HG02973 (cell line): ENCODE measurements around the gene YIPF3.
A peak's percentile ranks its signal among the peaks of the same experiment; 100 is the strongest.

Experiments
- ATAC-seq: cut with Tn5 transposase; IDR thresholded peaks from one replicate; pipeline ENCODE4 v1.9.1; 2021; ENCODE audit warnings: moderate library complexity; ENCODE audit not compliant: unreplicated experiment

YIPF3 gene

GRCh38 chr6:43493833-43494232 is 22.9 kb downstream of the YIPF3 start:
- ATAC-seq: no peak

- no peak for ATAC-seq
These were observed 23.5 kb downstream of the YIPF3 start for GRCh38 chr6:43493230-43493629.

DNA sequence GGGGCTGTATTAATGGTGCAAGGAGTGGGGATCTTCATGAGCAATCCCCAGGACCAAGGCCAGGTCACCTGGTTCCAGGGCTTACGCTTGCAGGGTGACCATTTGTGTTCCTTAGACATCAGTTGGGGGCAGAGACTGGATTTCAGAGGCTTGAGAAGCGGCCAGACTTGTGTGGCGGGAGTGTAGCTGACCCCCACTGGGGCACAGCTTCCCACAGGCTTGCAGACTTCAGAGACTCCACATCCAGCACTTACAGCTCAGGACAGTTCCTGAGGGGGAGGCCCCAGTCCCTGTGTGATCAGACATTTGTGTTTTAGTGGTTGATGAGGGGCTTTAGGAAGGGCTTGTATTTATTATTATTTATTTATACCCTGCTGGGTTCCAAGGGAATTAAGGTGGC is 24.1 kb downstream of the YIPF3 start:
- no peak for ATAC-seq

GRCh38 chr6:43491750-43492661 is 24.7 kb downstream of the YIPF3 start:
- ATAC-seq: no peak

- no peak for ATAC-seq
These were observed 26.2 kb downstream of the YIPF3 start for GRCh38 chr6:43490523-43490939.

GRCh38 chr6:43489277-43490072 is 27.3 kb downstream of the YIPF3 start:
- no peak for ATAC-seq

GRCh38 chr6:43488667-43489276 is 28.0 kb downstream of the YIPF3 start:
- no peak for ATAC-seq

DNA sequence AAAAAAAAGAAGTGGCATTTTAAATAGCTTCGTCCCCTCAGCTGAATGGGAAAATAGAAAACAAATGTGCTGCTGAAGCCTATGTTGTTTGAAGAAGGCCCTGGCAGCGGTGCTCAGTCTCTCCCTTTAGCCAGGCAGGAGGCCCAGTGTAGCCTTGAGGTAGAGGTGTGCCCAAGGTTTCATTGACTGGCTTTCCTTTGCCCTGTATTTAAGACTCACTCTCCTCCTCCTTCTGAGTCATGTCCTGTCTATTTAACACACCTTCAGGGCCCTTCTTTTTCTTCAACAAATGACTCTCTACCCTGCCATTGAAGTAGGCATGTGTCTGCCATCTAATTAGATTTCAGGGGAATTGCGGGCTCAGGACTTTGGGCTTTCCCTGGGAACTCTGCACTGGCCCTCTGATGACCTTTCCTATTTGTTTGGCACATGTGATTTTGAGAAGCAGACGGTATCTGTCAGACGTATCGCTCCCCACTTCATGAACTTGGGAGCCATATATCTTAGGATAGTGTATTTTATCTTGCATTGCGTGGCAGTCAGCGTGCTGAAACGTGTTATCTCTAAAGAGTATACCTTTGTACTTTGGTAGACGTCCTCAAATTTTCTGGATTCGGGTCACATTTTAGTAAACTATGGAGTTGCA is 35.0 kb downstream of the YIPF3 start:
- ATAC-seq: no peak

GRCh38 chr6:43481075-43481474 is 35.7 kb downstream of the YIPF3 start:
- no peak for ATAC-seq

DNA sequence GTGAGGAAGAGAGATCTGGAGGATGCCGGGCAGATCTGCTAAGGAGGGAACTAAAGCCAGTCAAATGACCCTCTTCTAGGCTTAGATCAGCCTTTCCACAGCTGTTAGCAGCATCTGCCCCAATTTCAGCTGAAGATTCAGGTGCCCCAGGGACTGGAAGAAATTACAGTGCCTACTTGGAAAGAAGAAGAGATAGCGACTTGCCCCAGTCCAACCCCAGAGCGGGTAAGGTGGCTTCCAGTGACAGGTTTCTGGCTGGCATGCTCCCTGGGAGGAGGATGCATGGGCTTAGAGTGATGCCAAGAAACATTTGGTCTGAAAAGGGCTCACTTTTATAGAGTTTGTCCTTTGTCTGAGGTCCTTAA is 38.7 kb downstream of the YIPF3 start:
- ATAC-seq: no peak

DNA sequence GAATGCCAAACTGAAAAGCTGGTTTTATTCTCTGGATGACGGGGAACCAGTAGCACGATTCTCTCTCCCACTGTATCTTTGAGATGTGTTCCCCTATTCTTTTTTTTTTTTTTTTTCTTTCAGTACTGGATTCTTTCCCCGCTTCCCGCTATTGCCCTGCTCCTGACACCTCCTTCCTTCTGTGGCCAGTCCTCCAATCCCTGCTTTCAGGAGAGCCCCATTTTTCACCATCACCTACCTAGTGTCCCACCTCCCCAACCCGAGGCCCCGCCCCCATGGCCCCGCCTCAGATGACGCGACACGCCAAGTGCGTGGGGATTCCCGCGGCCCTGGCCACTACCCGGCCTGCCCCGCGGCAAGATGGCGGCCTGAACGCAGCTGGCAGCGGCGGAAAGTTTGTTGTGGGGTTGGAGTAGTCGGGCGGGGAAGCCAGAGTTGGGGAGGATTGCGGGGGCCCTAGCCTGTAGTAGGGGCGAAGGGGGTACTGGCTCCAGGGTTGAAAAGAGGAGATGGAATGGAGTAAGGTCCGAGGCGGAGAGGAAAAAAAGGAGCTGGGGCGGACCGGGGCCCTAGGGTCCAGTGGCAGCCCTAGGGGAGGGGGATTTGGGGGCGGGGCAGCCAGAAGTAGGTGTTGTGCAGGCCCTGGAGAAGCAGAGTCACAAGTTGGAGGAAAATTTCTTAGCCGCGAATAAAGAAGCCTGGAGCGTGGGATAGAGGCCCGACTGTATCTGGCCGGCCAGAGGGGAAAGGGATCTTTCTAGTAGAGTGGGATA is 39.3 kb downstream of the YIPF3 start, which contains the start of gene TJAP1:
Gene TJAP1, plus strand, starts transcription at position 336 of the 773 bp plus-strand sequence. CDS start 21,432 bp downstream, outside the sequence.
- ATAC-seq: peak; percentile 96

DNA sequence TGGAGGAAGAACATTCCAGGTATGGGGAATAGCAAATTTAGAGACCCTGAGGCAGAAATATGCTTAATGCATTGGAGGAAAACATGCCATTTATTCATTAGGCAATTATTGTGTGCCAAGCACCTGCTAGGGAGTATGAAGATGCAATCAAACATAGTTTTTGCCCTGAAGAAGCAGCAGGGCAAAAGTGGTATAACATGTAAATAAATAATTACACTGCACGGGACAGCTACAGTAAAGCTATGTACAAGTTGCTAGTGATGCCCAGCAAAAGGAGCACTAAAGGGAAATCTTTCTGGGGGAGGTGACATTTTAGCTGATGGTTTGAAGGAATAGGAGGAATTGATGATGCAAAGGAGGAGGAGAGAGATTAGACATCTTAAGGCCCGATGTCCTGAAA is 40.0 kb downstream of the YIPF3 start:
- no peak for ATAC-seq

DNA sequence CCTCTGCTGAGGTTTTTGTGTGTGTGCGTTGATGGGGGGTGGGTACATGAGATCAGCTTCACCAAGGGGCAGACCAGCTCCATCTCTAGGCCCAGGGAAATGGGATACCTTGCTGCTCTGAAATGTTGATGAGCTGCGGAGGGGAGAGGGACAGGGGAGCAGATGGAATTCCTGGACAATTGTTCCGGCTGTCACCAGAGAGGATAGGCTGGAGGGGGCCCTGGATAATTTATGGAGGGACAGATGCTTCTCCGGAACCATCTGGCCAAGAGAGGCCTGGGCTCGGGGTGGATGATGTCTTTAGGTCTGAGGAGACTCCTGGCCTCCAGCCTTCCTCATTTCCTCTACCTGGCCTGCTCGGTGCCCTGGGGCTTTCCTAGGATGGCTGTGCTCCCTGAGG is 41.2 kb downstream of the YIPF3 start:
- no peak for ATAC-seq

- ATAC-seq: no peak
These were observed 44.2 kb downstream of the YIPF3 start for GRCh38 chr6:43472515-43472914.

GRCh38 chr6:43471399-43471798 is 45.3 kb downstream of the YIPF3 start:
- no peak for ATAC-seq

- no peak for ATAC-seq
These were observed 46.8 kb downstream of the YIPF3 start for GRCh38 chr6:43469947-43470346.

DNA sequence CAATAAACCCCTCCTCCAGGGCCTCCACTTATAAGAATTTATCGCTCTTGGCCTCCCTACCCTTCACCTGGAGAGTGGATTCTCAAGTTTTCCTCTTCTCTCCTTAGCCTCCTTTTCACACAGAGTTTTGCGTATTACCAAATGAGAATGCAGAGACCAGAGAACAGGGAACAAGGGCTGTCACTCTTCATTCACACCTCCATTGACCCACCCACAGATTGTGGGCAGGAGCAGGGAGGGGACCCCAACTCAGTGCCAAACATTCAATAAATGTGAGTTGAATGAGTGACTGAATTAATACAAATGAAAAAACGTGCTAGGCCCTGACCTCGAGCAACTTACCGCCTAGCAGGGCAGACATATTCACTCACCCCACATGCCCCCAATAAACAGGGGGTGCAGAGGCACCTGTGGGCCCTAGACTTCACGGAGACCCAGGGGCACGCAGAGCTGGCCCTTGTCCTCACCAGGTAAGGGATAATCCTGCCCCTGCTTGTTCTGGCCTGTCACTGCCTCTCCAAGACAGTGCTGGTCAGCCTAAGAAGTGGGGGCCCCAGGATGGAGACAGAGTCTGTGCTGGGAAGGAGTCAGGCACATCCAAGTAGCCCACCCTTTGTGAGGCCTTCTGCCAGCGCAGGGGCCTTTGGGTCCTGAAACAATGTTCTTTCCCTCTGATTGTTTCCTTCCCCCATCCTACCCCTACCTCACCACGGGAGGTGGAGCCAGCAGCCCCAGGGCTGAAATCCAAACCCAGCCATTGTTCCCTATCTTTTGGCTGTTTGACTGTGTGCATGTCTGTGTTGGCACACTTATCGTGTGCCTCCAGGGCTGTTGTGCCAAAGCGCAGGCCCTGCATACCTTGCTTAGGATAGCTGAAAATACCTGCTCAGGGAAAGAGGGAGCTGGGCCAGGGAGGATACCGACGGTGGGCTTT is 47.7 kb downstream of the YIPF3 start:
- no peak for ATAC-seq

- no peak for ATAC-seq
These were observed 48.5 kb downstream of the YIPF3 start for GRCh38 chr6:43468240-43468639.

DNA sequence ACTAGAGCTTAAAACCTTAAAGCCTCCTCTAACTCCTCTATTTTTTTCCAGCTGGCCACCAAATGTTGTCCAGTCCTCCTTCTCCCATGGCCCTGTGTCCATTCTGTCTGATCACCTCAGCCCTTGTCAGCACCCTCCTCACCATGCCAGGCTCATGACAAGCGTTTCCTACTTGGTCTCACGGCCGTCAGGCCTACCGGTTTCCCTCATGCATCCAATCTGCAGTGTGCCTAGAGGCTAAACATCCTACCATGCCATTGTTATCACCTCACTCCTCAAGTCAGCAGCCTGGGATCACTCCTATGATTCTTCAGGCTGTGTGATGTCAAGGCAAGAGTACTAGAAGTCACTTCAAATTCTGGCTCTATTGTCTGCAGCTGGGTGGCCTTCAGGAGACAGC is 49.0 kb downstream of the YIPF3 start:
- ATAC-seq: no peak
